Measurements from ENCODE around the gene DES.

GRCh38 chr2:219418155-219419011 lies at the start of gene DES:
- TF ChIP-seq, protein P1, sequence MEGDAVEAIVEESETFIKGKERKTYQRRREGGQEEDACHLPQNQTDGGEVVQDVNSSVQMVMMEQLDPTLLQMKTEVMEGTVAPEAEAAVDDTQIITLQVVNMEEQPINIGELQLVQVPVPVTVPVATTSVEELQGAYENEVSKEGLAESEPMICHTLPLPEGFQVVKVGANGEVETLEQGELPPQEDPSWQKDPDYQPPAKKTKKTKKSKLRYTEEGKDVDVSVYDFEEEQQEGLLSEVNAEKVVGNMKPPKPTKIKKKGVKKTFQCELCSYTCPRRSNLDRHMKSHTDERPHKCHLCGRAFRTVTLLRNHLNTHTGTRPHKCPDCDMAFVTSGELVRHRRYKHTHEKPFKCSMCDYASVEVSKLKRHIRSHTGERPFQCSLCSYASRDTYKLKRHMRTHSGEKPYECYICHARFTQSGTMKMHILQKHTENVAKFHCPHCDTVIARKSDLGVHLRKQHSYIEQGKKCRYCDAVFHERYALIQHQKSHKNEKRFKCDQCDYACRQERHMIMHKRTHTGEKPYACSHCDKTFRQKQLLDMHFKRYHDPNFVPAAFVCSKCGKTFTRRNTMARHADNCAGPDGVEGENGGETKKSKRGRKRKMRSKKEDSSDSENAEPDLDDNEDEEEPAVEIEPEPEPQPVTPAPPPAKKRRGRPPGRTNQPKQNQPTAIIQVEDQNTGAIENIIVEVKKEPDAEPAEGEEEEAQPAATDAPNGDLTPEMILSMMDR (IDR thresholded peaks at IDR 0.05) = no peak
- TF ChIP-seq POLR2A (IDR thresholded peaks at IDR 0.05) = no peak

Data from Peyer's patch (tissue), 4 donors.